AG04449 (cell line): Measurements from ENCODE around the gene NUMBL.

Experiments used
- CTCF ChIA-PET: fragments of 350-600 bp; formaldehyde crosslinking; extraction: SDS; loops from one replicate; lab custom pipeline; 2021; ENCODE audit warnings: antibody characterized with exemption; lab: Yijun Ruan, JAX
- POLR2A ChIA-PET: fragments of 400-600, 350-600 bp; formaldehyde crosslinking; extraction: SDS; loops from one replicate; lab custom pipeline; 2020; ENCODE audit warnings: antibody characterized with exemption, inconsistent platforms; lab: Yijun Ruan, JAX
- DNase-seq: peaks from one replicate; pipeline ENCODE4 v3.0.0-alpha.2; 2010; ENCODE audit warnings: low read depth, low spot score
- H3K4me3 ChIP-seq: 2 replicates; pipeline ENCODE4 v1.5.1; 2011; ENCODE audit warnings: low read depth, mild to moderate bottlenecking, control low read depth, low read length
- TF ChIP-seq, protein P1 (sequence below): IDR thresholded peaks from one replicate; pipeline ENCODE4 v1.5.1; 2011; ENCODE audit warnings: mild to moderate bottlenecking, moderate library complexity, low read length, control low read depth, inconsistent platforms; ENCODE audit not compliant: insufficient read depth; ENCODE audit errors: missing control alignments

Gene NUMBL

DNA sequence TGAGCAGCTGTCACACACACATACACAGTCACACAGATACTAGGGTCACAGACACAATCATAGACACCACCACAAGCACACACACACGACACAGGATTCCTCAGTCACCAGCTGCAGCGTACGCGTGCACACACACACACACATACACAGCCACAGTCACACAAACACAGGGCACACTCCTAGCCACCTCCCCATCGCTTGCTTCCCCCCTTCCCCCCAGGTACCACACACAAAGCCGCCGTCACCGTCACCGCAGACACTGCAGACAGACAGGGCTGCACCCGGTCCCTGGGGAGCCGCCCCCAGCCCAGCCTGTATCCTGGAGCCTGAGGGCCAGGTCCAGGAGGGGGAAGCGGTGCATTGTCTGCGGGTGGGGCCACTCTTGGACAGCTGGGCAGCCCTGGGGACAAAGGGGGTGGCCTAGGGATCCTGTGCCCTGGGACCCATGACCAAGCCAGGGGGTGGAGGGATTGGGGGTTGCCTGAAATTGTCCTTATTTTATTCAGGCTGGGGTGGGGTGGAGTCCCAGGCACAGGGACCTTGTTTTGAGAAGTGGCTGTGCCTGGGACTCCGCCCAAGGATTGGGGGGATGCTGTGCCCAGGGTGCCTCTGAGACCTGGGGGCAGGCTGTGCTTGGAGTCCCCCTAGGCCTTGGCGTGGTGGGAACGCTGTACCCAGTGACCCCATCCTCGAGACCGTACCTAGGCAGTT is 957 bp downstream of the NUMBL start:
- ChIA-PET POLR2A (interaction anchor here (0.6 kb wide), 1 partner anchor 24 kb away, joined by 3 read pairs; no protein-coding TSS in a partner anchor), CTCF (no interaction called here)
- DNase-seq: no peak
- H3K4me3 ChIP-seq: peak overlapping the region; percentile 97
- TF ChIP-seq, protein P1, sequence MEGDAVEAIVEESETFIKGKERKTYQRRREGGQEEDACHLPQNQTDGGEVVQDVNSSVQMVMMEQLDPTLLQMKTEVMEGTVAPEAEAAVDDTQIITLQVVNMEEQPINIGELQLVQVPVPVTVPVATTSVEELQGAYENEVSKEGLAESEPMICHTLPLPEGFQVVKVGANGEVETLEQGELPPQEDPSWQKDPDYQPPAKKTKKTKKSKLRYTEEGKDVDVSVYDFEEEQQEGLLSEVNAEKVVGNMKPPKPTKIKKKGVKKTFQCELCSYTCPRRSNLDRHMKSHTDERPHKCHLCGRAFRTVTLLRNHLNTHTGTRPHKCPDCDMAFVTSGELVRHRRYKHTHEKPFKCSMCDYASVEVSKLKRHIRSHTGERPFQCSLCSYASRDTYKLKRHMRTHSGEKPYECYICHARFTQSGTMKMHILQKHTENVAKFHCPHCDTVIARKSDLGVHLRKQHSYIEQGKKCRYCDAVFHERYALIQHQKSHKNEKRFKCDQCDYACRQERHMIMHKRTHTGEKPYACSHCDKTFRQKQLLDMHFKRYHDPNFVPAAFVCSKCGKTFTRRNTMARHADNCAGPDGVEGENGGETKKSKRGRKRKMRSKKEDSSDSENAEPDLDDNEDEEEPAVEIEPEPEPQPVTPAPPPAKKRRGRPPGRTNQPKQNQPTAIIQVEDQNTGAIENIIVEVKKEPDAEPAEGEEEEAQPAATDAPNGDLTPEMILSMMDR: no peak

DNA sequence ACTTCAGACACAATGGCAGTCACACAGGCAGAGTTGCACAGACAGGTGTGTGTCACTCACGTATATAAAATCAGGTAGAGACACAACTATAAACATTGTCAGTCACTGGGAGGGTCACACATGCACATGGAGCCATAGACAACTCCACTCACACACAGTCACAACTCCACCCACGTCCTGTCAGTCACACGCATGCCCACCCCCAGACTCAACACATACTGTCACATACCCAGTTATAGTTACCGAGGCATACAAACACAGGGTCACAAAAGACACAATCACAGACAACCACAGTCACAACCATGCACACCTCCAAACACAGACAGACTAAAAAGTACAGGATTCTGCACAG is 1.5 kb downstream of the NUMBL start:
- H3K4me3 ChIP-seq: peak overlapping the region; percentile 97
- no peak for DNase-seq
- ChIA-PET CTCF (interaction anchor here (0.7 kb wide), 1 partner anchor 118 kb away, joined by 3 read pairs; no protein-coding TSS in a partner anchor), POLR2A (interaction anchor here (0.6 kb wide), 1 partner anchor 23 kb away, joined by 3 read pairs; no protein-coding TSS in a partner anchor)
- TF ChIP-seq, protein P1: no peak

DNA sequence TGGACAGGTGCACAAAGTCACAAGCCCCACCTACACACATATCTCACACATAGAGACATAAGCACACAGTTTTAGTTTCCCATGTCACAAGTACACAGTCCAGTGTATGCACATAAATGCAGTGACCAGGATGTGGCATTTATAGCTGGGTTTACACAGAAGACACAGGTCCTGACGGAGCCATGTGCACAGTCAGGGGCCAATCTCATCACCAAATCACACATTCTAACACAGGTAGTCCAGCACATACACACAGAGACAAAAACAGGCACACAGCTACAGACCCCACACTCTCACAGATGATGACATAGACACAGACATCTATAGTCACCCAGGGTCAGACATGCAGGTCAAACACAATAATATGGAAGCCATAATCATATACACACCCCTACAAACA is 2.1 kb downstream of the NUMBL start:
- peak overlapping the region; percentile 97 for H3K4me3 ChIP-seq
- DNase-seq: no peak
- POLR2A ChIA-PET: no interaction called here
- CTCF ChIA-PET: interaction anchor here (0.7 to 1.8 kb wide), 3 partner anchors 9 to 118 kb away, joined by 3 to 4 read pairs (median 3); no protein-coding TSS in a partner anchor
- TF ChIP-seq, protein P1: no peak

DNA sequence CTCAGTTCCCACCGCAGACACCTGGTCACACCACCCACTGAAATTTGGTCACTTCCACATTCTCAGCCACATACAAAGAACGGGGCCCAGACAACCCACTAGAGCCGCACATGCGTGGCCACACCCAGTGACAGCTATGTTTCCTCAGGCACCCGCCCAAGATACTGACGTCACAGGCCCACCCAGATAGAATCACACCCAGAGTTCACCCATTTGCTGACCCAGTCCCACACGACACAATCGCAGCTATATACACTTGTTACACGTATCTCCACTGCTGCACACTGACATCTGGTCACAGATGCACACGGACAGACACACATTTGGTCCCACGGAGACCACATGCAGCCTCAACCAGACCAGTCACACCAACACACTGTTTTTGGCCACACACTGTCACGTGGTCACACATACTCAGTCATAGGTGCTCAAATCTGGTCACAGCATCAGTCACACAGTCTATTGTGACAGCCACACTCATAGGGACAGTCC is 2.9 kb downstream of the NUMBL start:
- DNase-seq: no peak
- POLR2A ChIA-PET: interaction anchor here (0.6 kb wide), 1 partner anchor 32 kb away, joined by 4 read pairs; no protein-coding TSS in a partner anchor

DNA sequence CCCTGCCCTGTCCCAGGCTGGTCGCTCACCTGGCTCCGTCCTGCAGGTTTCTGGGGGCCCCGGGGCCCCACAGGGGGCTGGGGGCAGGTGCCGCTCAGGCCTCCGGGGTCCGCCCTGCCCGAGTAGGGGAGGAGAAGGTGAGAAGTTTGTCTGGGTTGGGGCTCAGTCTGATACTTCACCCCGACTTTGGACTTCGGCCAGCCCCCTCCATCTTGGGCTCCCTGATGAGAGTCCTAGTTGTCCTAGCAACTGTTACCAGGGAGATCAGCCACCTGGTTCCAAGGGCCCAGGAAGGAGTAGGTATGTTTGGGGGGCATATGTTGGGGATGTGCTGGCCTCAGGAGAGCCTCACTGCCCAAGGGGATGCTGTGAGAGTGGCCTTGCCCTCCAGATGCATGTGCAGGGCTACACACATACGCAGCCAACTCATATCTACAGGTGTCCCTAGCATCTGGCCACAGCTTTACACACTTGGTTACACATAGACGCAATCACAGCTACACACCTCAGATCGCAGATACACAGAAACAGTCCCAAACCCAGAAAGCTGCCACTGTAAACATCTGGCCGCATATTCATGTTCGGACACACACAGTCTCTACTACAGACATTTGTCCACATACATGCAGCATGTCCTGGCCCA is 3.4 kb downstream of the NUMBL start:
- TF ChIP-seq, protein P1: no peak
- H3K4me3 ChIP-seq: no peak overlapping the region
- ChIA-PET CTCF (interaction anchor here (0.7 to 1.8 kb wide), 3 partner anchors 24 to 115 kb away, joined by 3 to 4 read pairs (median 3); no protein-coding TSS in a partner anchor), POLR2A (interaction anchor here (0.6 kb wide), 1 partner anchor 31 kb away, joined by 4 read pairs; no protein-coding TSS in a partner anchor)
- DNase-seq: no peak

More for the DNA sequence above, 2.9 kb downstream of the NUMBL start:
- TF ChIP-seq, protein P1: no peak
- CTCF ChIA-PET: interaction anchor here (0.7 to 1.8 kb wide), 3 partner anchors 24 to 114 kb away, joined by 3 to 4 read pairs (median 3); no protein-coding TSS in a partner anchor
- peak overlapping the region; percentile 97 for H3K4me3 ChIP-seq

DNA sequence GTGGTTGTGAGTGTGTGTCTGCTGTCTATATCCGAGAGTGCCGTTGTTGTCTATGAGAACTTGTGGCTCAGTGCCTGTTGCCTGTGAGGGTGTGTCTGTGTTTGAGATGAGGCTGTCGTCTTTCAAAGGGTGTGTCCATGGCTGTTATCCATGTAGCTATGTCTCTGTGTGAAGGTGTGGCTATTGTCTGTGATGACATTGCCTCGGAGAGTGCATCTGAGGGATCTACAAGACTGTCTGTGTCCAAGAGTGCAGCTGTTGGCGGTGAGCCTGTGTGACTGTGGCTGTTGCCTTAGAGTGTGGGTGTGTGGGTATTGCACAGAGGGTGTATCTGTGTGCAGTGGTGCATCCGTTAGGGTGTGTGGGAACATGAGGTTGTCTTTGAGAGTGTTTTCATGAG is 4.9 kb downstream of the NUMBL start:
- POLR2A ChIA-PET: no interaction called here
- no peak for DNase-seq
- TF ChIP-seq, protein P1: no peak
- no peak overlapping the region for H3K4me3 ChIP-seq
- CTCF ChIA-PET: no interaction called here
